ENCODE results near the gene JMJD7. TPM values are rescaled to one million over a fixed set of nuclear protein-coding genes. Genes with fewer than 3 reads are reported as not detected.

Gene JMJD7
- total and polyA plus RNA-seq, 2 donors (not counting 1 experiment from before 2014, with no cell fraction given), result 33.4 to 43.9 TPM

DNA sequence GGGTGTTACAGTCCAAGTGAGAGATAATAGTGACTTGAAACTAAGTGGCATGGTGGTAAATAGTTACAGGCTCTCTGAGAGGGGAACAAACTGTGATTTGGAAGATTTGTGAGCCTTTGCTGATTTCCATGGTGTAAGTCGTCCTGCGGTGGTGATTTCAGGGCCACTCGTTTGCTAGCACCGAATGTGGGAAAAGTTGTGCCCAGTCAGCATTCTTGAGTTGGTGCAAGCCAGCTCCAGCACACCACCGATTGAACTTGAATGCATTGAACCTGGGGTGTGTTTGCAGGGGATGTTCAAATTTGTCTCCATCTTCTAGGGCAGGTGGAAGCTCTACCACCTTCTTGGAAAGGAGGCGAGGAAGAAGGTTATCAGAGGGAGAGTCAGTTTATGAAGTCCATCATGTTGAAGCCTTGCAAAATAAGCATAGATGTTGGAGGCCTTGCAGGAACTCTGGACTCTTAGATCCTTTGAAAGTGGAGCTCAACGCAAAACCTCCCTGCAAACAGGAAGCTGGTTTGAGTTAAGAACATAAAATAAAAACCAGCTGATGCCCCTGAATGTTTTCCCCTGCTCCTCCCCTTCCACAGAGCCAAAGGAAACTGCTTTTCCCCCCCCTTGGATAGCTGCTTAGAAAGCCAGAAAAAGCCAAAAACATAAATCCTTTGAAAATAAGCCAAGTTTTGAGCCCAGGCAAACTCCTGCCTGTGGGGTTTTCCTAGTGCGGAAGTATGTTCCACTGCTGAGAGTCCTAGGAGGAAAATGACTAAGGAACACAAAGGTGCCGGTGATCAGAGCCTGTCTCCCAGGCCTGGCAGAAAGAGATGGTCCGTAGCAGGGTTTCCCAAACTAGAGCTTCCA, 31.7 kb upstream of the JMJD7 start:
- H3K27me3 Mint-ChIP-seq, result no peaks in the 10 kb centered on the region
- no peak for DNase-seq
- ATAC-seq (ENCODE audit: low read depth), result no peak
- H3K4me3 ChIP-seq (ENCODE audit: control extremely low read depth in 1 of 5, extremely low read depth in 1 of 5, insufficient read depth in 1 of 5, low read depth in 2 of 5, low read length in 4 of 5), result no peak overlapping the region
- no peaks in the 10 kb centered on the region for H4K20me1 ChIP-seq (ENCODE audit: control insufficient read depth, insufficient read depth, low read length, poor library complexity, severe bottlenecking)
- no peak overlapping the region for H3K4me2 ChIP-seq (replicated peaks; ENCODE audit: low read depth, low read length, poor library complexity, severe bottlenecking)
- WGBS (ENCODE audit: insufficient coverage), result 71% methylated on average over 8 of the region's 10 CpGs
- H3K36me3 ChIP-seq (replicated peaks in 1 of 2; ENCODE audit: control extremely low read depth in 1 of 2, control insufficient read depth in 1 of 2, extremely low read depth in 1 of 2, insufficient read depth in 2 of 2, low read length in 1 of 2), result peaks cover 2 to 13% of the 10 kb centered on the region in 2 experiments
- H3K4me3 Mint-ChIP-seq, result no peak overlapping the region
- POLR2A ChIA-PET, result no interaction called here
- CTCF ChIA-PET, result interaction anchor here (2.2 to 5.1 kb wide), 3 partner anchors 11 to 23 kb away, joined by 7 to 35 read pairs (median 12); partner anchors contain the start of gene MAPKBP1
- peaks cover 10% of the 10 kb centered on the region for H3K79me2 ChIP-seq (ENCODE audit: control insufficient read depth, insufficient read depth, low read length)
- peaks cover 30% of the 10 kb centered on the region for H3K4me1 Mint-ChIP-seq
- intact Hi-C loops (cut with micrococcal nuclease), result no loop called here
- H3K9me3 Mint-ChIP-seq (ENCODE audit: insufficient read depth), result no peaks in the 10 kb centered on the region
- H3K4me1 ChIP-seq (ENCODE audit: control insufficient read depth in 2 of 2, insufficient read depth in 2 of 2, low read length in 2 of 2), result peaks cover 6 to 18% of the 10 kb centered on the region in 2 donors
- no peak overlapping the region for H3K27ac ChIP-seq (ENCODE audit: low read length in 2 of 2)
- no peaks in the 10 kb centered on the region for H3K27me3 ChIP-seq (replicated peaks in 1 of 4; ENCODE audit: control extremely low read depth in 1 of 4, control insufficient read depth in 3 of 4, insufficient read depth in 4 of 4, low read length in 3 of 4)
- H3K27ac Mint-ChIP-seq, result peak overlapping the region; percentile 16
- TF ChIP-seq EZH2 (IDR thresholded peaks at IDR 0.05; ENCODE audit: borderline replicate concordance, insufficient read depth, low read depth, low read length, poor library complexity, severe bottlenecking), result no peak
- TF ChIP-seq, protein P1, sequence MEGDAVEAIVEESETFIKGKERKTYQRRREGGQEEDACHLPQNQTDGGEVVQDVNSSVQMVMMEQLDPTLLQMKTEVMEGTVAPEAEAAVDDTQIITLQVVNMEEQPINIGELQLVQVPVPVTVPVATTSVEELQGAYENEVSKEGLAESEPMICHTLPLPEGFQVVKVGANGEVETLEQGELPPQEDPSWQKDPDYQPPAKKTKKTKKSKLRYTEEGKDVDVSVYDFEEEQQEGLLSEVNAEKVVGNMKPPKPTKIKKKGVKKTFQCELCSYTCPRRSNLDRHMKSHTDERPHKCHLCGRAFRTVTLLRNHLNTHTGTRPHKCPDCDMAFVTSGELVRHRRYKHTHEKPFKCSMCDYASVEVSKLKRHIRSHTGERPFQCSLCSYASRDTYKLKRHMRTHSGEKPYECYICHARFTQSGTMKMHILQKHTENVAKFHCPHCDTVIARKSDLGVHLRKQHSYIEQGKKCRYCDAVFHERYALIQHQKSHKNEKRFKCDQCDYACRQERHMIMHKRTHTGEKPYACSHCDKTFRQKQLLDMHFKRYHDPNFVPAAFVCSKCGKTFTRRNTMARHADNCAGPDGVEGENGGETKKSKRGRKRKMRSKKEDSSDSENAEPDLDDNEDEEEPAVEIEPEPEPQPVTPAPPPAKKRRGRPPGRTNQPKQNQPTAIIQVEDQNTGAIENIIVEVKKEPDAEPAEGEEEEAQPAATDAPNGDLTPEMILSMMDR (IDR thresholded peaks at IDR 0.05), result no peak
- H3K9ac ChIP-seq (ENCODE audit: low read length), result no peak overlapping the region
- H2AFZ ChIP-seq (ENCODE audit: insufficient read depth, low read depth, low read length, poor library complexity, severe bottlenecking), result no peak overlapping the region
- peaks cover 0 to 3% (median 0%) of the 10 kb centered on the region in 3 donors for H3K9me3 ChIP-seq (ENCODE audit: control extremely low read depth in 1 of 3, control insufficient read depth in 2 of 3, insufficient read depth in 1 of 3, low read length in 2 of 3)

Data from B cell (primary cell).